A549 (cell line): ENCODE data around the gene PTPRJ.

Experiments used
- BCL3 ChIP-seq: fragments of >200 bp; sonication (Bioruptor Twin); formaldehyde crosslinking; IDR thresholded peaks from 3 replicates; pipeline ENCODE4 v1.6.1; 2016
- CBX8 ChIP-seq: fragments of 200-600 bp; sonication (generic); IDR thresholded peaks from 2 replicates; pipeline ENCODE4 v1.6.1; 2016
- CTCF ChIP-seq: fragments of >200 bp; sonication (Bioruptor Twin); formaldehyde crosslinking; IDR thresholded peaks from 3 replicates; pipeline ENCODE4 v1.5.1; 2016
- GATA3 ChIP-seq: IDR thresholded peaks from 2 replicates; pipeline ENCODE4 v1.6.1; 2012; ENCODE audit warnings: borderline replicate concordance
- JUN ChIP-seq, 2 experiments: fragments of >200 bp; sonication (Bioruptor Twin); formaldehyde crosslinking; IDR thresholded peaks; 2 replicates in 1 of 2; 3 replicates in 1 of 2; pipeline ENCODE4 v1.6.1; 2016 to 2017
- JUNB ChIP-seq: fragments of >200 bp; sonication (Bioruptor Twin); formaldehyde crosslinking; IDR thresholded peaks from 2 replicates; pipeline ENCODE4 v1.6.1; 2016
- MAX ChIP-seq: IDR thresholded peaks from 2 replicates; pipeline ENCODE4 v1.6.1; 2012
- MAZ ChIP-seq: fragments of 150-350 bp; IDR thresholded peaks from 2 replicates; pipeline ENCODE4 v1.6.1; 2014; ENCODE audit warnings: antibody characterized with exemption, low read depth, low read length, borderline replicate concordance
- POLR2A ChIP-seq: IDR thresholded peaks from 2 replicates; pipeline ENCODE4 v1.6.1; 2012; ENCODE audit warnings: mild to moderate bottlenecking, low read length

GRCh38 chr11:47964546-47964945, 15.8 kb upstream of the PTPRJ start:
- TF ChIP-seq CBX8, result no peak
- TF ChIP-seq BCL3, result no peak
- TF ChIP-seq MAX, result no peak
- no peak for TF ChIP-seq JUNB
- TF ChIP-seq GATA3, result no peak
- TF ChIP-seq CTCF, result no peak
- no peak for TF ChIP-seq POLR2A
- TF ChIP-seq JUN (IDR thresholded peaks at IDR 0.05), result no peak
- TF ChIP-seq MAZ, result no peak
